Activated CD4-positive, alpha-beta T cell treated with anti-CD3 and anti-CD28 coated beads, Interleukin-2, amount 50 U/mL, for 1 hour (primary cell): ENCODE data around the gene SLC26A11.
"Not testable (repeated sequence)": the region's sequence is repeated elsewhere in the genome, so short reads cannot be mapped to it uniquely, and the experiment has no call there.

Source experiments
- DNase-seq: peaks from one replicate; pipeline ENCODE4 v3.0.0-alpha.2; 2020

The SLC26A11 gene

DNA sequence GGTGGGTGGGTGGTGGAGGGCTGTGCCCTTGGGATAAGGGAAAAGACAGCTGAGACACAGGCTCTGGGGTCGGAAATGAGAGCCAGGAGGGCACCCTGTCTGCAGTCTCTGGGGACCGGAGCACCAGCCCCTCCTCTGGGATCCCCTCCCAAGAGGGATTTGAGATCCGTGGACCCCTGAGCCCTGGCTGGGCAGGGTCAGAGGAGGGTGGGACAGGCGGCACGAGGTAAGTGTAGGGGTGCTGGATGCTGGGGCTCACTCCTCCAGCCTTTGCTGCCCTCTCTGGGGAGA is 519 bp upstream of the SLC26A11 start:
- no peak for DNase-seq

GRCh38 chr17:80220736-80221215 is 549 bp downstream of the SLC26A11 start:
- peak; percentile 5 for DNase-seq

- DNase-seq: no peak
These were observed 1.3 kb downstream of the SLC26A11 start for GRCh38 chr17:80221351-80222105.

DNA sequence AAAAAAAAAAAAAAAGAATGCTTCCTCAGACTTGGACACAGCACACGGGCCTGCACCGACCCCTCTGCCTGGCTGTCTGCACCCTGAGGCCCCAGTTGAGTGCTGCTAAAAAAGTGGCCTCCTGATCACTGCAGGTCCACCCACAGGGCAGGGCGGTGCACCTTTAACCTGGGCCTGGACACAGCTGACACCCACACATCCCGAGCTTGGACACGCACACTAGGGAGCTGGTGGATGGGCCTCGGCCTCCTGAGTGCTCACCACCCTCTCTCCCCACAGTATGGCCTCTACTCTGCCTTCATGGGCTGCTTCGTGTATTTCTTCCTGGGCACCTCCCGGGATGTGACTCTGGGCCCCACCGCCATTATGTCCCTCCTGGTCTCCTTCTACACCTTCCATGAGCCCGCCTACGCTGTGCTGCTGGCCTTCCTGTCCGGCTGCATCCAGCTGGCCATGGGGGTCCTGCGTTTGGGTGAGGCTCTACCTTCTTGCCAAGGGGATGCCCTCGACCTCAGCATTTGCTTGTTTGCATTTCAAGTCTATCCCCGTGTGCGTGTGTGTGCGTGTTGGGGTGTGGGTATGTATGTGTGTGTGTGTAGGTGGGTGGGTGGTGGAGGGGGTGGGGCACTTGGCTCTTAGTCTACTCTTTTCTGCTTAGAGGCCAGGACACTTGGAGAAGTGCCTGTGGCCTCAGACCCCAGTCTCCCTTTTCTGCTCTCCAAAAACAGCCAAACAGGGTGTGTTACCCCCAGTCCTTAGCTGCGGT is 2.3 kb downstream of the SLC26A11 start:
- DNase-seq: no peak

- DNase-seq: no peak
These were observed 3.1 kb downstream of the SLC26A11 start for GRCh38 chr17:80223142-80223815.

- DNase-seq: no peak
These were observed 3.7 kb downstream of the SLC26A11 start for GRCh38 chr17:80223838-80224497.

- no peak for DNase-seq
These were observed 4.5 kb downstream of the SLC26A11 start for GRCh38 chr17:80224683-80225082.

DNA sequence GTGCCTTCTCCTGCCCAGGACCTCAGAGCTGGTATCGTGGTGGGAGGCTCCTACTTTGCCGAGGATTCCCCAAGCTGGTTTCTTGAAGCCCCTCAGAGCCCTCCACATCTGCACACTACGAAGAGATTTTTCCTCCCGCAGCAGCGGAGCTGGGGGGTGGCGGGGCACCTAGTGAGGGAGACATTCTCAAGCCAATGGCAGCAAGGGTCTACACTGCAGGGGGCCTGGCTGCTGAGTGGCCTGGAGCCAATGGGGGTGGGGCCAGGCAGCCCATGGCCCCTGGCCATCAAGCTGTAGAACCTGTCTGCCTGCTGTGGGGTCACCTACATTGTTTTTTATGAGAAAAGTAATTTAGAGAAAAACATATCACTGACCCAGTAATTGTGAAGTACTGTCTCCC is 5.0 kb downstream of the SLC26A11 start:
- DNase-seq: no peak

DNA sequence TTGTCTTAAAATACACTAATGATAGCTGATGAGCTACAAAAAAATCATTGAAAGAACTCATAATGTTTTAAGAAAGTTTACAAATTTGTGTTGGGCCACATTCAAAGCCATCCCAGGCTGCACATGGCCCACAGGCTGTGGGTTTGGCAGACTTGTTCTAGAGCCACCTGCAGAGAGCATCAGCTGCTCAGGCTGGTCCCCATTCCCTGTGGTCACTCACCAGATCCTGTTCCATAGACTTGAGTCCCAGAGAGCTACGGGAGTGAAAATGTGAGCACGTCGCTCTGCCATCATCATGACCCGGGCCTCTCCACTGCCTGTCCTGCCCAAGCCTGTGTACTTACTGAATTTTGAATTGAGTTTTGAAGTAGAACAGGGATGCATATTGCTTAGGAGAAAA is 6.9 kb downstream of the SLC26A11 start:
- no peak for DNase-seq

- DNase-seq: no peak
These were observed 7.4 kb downstream of the SLC26A11 start for GRCh38 chr17:80227666-80228065.

DNA sequence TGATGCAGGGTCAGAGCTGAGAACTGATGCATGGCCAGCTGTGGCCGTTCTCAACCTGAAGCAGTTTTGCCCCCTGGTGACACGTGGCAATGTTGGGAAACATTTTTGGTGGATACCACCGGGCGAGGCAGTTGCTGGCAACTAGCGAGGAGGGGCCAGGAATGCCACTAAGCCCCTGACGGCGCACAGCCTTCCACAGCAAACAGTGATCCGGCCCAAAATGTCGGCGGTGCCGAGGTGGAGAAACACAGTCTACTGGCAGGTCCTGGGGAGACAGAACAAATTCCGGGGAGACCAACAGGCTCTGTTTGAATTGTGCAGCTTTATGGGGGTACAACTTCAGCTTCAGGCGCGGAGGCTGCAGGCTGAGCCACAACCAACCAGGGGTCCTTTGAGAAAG is 8.2 kb downstream of the SLC26A11 start:
- DNase-seq: no peak

- DNase-seq: no peak
These were observed 8.8 kb downstream of the SLC26A11 start for GRCh38 chr17:80229011-80229410.

DNA sequence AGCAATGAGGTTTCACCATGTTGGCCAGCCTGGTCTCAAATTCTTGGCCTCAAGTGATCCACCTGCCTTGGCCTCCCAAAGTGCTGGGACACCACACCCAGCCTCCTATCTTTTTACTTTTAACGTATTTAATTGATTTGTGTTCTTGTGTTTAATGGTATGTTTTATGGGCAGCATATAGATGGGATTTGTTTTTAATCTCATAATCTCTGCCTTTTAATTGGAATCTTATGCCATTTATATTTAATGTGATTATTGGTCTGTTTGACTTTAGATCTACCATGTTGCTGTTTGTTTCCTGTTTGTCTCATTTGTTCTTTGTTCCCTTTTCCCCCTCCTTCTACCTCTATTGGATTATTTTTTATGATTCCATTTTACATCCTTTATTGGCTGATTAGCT is 12.2 kb downstream of the SLC26A11 start:
- no peak for DNase-seq

- no peak for DNase-seq
These were observed 13.0 kb downstream of the SLC26A11 start for GRCh38 chr17:80233202-80233601.

- no peak for DNase-seq
These were observed 16.7 kb downstream of the SLC26A11 start for GRCh38 chr17:80236911-80237310.

DNA sequence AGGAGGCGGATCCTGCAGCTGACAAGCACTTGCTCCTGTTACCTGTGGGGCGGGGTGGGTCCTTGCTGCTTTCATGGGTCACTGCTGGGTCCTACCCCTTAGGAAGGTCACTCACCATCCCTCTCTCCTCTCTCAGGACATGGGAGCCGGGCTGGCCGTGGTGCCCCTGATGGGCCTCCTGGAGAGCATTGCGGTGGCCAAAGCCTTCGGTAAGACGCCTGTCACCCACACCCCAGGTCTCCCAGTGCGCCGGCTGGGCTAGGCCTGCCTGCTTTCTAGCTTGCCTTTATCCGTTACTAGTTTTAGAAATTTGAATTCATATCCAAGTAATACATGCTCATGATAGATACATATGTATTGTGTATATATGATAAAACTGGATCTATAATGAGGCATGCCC is 17.2 kb downstream of the SLC26A11 start:
- DNase-seq: no peak

GRCh38 chr17:80242505-80242904 is 22.3 kb downstream of the SLC26A11 start:
- DNase-seq: no peak

DNA sequence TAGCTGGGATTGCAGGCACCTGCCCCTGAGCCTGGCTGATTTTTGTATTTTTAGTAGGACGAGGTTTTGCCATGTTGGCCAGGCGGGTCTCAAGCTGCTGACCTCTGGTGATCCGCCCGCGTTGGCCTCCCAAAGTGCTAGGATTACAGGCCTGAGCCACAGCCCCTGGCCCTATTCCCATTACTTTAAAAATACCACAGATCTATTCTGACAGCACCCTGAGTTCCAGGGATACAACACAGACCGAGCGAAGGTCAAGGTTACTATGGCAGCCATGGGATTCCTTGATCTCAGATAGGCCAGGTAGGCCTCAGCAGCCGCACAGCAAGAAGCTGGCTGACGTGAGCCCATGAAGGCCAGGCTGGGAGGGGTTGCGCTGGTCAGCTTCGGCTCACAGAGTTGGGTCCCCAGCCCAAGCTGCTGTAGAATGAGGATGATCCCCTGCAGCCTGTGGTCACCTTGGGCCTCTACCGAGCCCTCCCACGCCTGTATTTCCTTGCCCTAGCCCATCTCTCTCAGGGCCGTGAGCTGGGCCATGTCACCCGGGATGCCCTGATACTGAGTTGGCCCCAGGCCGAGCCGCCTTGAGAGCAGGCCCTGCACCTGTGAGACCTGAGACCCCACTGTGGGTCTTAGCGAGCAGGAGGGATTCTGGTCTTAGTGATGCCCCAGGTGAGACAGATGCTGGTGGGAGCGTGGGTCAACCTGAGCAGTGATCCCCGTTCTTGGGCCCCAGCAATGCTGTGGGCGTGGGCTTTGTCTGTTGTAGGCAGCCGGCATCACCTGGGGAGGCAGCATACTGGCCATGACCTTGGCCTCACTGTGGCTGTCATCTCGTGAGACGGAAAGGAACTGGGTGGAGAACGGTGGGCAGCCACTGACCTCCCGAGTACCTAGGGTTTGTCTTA is 23.6 kb downstream of the SLC26A11 start:
- DNase-seq: no peak

GRCh38 chr17:80244448-80244847 is 24.2 kb downstream of the SLC26A11 start:
- not testable (repeated sequence) for DNase-seq

DNA sequence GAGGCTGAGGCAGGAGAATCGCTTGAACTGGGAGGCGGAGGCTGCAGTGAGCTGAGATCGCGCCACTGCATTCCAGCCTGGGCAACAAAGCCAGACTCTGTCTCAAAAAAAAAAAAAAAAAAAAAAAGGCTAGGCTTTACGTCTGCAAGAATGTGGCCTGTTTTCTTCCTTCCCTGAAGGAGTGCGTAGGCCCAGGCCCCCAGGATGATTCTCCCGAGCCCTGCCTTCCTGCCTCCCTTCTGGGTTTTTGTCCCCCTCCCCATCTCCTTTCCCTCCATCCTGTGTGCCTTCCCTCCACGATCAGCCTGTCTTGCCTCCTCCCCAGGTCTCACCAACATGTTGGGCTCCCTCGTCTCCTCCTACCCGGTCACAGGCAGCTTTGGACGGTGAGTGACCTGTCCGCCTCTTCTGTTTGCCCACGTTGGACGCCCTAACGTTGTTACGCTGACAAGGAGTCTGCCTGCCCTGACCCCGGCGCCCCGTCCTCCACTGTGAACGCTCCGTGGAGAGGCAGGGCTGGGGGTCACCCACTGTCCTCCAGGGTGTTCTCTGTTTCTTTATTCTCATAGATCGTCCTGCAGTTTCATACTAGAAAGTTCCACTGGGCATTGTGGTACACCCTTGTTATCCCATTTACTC is 24.8 kb downstream of the SLC26A11 start:
- no peak for DNase-seq

DNA sequence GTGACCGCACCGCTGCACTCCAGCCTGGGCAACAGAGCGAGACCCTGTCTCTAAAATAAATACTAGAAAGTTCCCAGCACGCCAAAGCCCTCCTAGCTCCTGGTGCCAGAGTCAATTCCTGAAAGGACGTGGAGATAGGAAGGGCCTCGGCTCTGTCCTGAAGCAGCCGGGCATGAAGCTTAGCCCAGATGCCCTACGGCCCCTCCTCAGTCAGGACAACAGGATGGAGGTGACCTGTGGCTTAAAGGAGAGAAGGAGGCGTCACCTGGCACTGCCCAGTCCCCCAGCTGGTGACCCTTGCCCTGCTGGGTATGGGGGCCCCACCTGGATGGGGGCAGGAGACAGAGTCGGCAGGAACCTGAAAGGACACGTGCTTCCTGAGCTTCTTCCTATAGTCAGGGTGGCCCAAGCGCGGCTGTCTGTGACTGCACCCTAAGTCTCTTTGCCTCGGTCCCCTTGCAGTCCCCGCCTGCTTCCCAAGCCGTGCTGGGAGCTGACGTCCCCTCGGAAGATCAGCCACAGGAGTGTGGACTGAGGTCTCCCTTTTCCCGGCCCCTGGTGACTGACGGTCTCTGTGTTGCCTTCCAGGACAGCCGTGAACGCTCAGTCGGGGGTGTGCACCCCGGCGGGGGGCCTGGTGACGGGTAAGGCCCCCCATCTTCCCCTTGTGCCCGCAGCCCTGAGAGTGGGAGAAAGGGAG is 25.5 kb downstream of the SLC26A11 start:
- no peak for DNase-seq
